CD4-positive, alpha-beta T cell treated with Interleukin-6 for 4 hours (primary cell): ENCODE measurements around the gene ADGRV1.
A peak's percentile ranks its signal among the peaks of the same experiment; 100 is the strongest.

Source experiments
- DNase-seq: peaks from one replicate; pipeline ENCODE4 v3.0.0-alpha.2; 2020; ENCODE audit warnings: mixed read lengths

The ADGRV1 gene, protein sequence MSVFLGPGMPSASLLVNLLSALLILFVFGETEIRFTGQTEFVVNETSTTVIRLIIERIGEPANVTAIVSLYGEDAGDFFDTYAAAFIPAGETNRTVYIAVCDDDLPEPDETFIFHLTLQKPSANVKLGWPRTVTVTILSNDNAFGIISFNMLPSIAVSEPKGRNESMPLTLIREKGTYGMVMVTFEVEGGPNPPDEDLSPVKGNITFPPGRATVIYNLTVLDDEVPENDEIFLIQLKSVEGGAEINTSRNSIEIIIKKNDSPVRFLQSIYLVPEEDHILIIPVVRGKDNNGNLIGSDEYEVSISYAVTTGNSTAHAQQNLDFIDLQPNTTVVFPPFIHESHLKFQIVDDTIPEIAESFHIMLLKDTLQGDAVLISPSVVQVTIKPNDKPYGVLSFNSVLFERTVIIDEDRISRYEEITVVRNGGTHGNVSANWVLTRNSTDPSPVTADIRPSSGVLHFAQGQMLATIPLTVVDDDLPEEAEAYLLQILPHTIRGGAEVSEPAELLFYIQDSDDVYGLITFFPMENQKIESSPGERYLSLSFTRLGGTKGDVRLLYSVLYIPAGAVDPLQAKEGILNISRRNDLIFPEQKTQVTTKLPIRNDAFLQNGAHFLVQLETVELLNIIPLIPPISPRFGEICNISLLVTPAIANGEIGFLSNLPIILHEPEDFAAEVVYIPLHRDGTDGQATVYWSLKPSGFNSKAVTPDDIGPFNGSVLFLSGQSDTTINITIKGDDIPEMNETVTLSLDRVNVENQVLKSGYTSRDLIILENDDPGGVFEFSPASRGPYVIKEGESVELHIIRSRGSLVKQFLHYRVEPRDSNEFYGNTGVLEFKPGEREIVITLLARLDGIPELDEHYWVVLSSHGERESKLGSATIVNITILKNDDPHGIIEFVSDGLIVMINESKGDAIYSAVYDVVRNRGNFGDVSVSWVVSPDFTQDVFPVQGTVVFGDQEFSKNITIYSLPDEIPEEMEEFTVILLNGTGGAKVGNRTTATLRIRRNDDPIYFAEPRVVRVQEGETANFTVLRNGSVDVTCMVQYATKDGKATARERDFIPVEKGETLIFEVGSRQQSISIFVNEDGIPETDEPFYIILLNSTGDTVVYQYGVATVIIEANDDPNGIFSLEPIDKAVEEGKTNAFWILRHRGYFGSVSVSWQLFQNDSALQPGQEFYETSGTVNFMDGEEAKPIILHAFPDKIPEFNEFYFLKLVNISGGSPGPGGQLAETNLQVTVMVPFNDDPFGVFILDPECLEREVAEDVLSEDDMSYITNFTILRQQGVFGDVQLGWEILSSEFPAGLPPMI (N-terminal part only)

GRCh38 chr5:90558344-90559192, at the start of gene ADGRV1:
TSS of gene ADGRV1 (plus strand) at chr5:90558797. CDS start at chr5:90558896, 99 bp downstream.
- DNase-seq, result no peak

DNA sequence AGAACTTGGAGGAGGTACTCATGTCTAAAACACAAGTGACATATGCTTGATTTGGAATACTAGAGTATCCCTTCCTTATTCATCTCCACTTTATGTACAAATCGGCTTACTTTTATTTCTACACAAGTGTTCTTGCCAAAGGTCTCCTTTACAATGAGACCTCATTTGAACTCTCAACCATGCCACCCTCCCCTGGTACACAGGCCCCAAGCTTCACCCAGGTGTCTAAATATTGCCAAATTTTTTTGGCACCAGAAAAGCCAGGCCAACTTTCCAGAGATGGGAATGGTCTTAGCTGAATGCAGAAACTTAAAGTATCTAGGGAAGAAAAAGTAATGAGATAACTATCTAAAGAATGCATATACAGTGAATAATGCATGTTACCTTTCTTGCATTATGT, 48.2 kb upstream of the ADGRV1 start:
- DNase-seq, result no peak

GRCh38 chr5:90514520-90514919, 44.1 kb upstream of the ADGRV1 start:
- no peak for DNase-seq

GRCh38 chr5:90518661-90519060, 39.9 kb upstream of the ADGRV1 start:
- DNase-seq, result no peak

DNA sequence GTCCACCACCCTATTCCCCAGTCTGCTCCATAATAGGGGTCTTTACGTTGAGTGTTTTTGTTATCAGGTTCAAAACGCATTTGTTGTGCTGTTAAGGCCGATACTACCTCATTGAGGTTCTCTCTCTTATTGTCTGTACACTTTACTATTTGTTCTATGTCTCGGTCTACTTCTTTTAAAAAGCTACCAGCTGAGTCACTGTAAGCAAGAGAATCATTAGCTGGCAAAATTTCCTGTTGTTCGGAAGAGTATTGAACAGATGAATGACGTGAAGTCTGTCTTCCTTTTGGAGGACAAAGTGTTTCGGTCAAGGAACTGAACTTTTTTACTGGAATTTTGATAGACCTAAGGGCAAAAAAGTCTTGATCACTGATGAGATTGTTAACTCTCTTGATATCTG, 39.5 kb upstream of the ADGRV1 start:
- DNase-seq, result no peak

DNA sequence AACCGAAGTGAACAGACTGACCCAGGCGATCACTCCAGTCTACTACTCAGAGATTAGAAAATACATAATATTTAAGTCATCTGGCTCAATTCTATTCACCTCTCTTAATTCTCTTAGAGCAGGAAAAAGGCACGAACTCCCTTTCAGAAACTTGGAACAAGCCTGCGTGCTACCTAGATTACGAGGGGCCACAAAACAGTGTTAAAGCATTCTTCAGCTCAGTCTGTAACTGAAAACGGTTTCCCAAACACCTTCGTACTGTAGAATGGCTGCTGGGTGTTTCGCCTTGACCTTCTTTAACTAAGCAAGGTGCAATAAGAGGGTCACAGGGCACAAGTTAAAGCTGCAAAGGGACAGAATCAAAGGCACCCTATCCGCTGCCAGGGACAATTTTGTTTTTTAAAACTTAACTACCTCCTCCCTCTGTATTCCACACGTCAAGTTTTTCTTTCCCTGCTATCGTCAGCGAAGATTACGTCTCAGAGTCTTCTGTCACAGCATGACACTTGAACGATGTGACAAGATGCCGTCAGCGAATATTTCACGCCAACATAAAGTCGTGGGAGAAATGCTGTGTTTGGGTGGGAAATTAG, 29.9 kb upstream of the ADGRV1 start:
- DNase-seq, result no peak

- DNase-seq, result peak; percentile 97
Measured at GRCh38 chr5:90529194-90529938, 29.2 kb upstream of the ADGRV1 start, which contains the start of gene LYSMD3. TSS of gene LYSMD3 (minus strand) at chr5:90529584. CDS start at chr5:90525289, 4,295 bp downstream.

- peak; percentile 69 for DNase-seq
Measured at GRCh38 chr5:90529939-90530677, 28.5 kb upstream of the ADGRV1 start.

- DNase-seq, result no peak
Measured at GRCh38 chr5:90530736-90531487, 27.7 kb upstream of the ADGRV1 start.

DNA sequence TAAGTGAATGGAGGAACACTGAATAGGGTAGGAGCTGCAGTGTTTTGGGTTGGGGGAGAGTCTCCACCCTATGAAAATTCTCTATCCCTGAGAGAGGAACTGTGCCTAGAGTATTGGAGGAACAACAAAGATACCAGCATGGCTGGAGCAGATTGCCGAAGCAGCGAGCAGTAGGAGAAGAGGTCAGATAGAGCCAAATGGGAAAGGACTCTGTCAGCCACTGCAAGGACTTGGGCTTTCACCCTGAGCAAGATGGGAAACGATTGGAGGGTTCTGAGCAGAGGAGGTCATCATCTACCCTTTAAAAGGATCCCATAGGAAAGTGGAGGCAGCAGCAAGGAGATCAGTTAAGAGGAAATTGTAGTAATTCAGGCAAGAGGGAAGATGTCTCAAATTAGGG, 24.8 kb upstream of the ADGRV1 start:
- DNase-seq, result no peak

DNA sequence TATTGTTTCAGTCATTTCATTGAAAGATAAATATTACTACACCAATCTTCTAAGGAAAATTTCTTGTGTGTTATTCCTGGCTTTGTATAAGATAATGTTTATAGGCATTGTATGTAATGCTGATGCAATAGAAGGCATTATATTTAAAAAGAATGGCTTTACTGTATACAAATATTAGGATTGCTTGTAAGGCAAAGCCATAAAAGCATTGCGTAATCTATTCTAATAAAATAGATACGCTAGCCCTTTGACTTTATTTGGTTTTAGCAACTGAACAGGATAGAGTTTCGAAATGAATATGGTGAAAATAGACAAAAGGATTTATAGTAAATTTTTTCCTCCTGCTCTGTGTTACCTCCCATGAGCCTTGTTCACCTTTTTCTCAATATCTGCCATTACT, 23.7 kb upstream of the ADGRV1 start:
- no peak for DNase-seq

DNA sequence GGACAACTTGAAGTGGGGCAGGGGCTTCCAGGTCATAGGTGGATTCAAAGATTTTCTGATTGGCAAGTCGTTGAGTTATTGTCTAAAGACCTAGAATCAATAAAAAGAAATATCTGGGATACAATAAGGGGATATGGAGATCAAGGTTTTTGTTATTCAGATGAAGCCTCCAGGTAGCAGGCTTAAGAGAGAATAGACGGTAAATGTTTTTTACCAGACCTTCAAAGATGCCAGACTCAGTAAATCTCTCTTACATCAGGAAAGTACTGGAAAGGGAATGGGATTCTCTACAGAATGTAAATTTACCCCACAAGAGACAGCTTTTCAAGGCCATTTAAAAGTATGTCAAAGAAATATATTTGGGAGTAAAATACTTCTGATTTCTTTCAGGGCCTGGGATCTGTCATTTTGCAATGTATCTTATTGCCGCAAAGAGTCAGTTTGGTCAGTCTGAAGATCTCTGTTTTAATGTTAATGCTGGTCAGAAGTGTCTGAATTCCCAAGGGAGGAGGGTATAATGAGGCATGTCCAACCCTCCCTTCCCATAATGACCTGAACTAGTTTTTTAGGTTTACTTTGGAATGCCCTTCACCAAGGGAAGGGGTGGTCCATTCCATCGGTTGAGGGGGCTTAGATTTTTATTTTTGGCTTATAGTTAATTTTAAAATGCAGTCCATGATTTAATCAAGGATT, 15.6 kb upstream of the ADGRV1 start:
- no peak for DNase-seq

GRCh38 chr5:90545511-90545910, 13.1 kb upstream of the ADGRV1 start:
- no peak for DNase-seq

DNA sequence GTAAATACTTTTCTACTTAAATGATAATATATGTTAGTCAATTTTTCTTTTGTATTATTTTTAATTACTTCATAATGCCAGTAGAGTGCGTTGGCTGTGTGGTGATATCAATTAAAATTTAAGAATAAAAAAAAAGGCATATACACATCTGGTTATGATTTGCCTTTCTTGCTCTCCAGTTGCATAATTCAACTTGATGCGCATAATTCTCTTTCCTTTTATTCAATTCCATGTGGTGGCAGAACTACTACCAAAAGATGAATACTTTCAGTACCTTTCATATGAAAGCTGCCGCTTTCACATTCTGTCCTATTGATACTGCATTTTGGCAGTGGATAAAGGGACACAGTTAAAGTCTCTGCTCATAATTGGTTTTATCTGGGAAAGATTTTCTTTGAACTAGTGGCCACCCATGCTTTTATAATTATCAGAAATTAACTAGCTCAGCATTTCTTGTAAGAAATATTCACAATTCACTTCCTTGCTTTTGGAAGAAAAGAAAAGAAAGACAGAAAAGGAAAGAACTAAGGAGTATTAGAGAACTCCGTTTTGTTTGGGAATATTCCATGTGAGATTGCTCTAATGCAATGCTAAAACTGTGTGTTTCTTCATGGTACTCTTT, 12.3 kb upstream of the ADGRV1 start:
- DNase-seq, result no peak

- no peak for DNase-seq
Measured at GRCh38 chr5:90547072-90547536, 11.5 kb upstream of the ADGRV1 start.

DNA sequence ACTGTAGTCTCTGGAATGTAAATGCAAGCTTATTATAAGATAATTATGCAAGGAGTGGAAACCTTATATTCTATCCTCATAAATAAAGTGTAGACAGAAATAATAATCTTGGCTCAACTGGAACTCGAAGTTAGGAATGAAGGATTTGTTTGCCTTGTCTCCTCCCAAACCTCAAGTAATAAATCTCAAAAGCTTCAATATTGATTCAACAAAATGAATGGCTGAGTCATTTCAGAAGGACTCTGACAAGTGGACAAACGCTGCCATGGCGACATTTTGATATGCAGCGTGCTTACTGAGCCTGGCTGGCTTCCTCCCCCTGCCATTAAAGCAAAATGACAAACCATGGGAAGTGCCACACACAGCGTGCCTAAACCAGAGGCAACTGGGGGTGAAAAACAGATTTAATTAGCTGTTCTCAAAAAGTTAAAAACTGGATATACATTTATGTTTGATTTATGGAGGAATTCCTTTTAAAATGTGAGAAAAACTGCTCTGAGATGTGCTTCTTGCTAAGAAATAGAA, 10.5 kb upstream of the ADGRV1 start:
- no peak for DNase-seq

- no peak for DNase-seq
Measured at GRCh38 chr5:90549223-90549622, 9.4 kb upstream of the ADGRV1 start.
